ENCODE results near the gene EHD3.
A peak's percentile ranks its signal among the peaks of the same experiment; 100 is the strongest.

EHD3 gene

GRCh38 chr2:31267437-31268120 lies 33.6 kb downstream of the EHD3 start:
- TF ChIP-seq GLIS3 (CRISPR knock-in tag; IDR thresholded peaks at IDR 0.05), result no peak
- no peak for TF ChIP-seq PATZ1 (CRISPR knock-in tag; IDR thresholded peaks at IDR 0.05; ENCODE audit: borderline replicate concordance)
- no peak for TF ChIP-seq SNAI2 (CRISPR knock-in tag; IDR thresholded peaks at IDR 0.05)
- no peak for TF ChIP-seq ZC3H10 (CRISPR knock-in tag; IDR thresholded peaks at IDR 0.05)
- no peak for TF ChIP-seq BACH2 (CRISPR knock-in tag; IDR thresholded peaks at IDR 0.05; ENCODE audit: borderline replicate concordance)
- no peak for TF ChIP-seq ZNF565 (CRISPR knock-in tag; conservative IDR thresholded peaks at IDR 0.05; ENCODE audit: low read depth)
- no peak for TF ChIP-seq TCF4 (CRISPR knock-in tag; IDR thresholded peaks at IDR 0.05; ENCODE audit: borderline replicate concordance)
- TF ChIP-seq ISL1 (CRISPR knock-in tag; IDR thresholded peaks at IDR 0.05), result no peak
- no peak for TF ChIP-seq POU6F1 (CRISPR knock-in tag; IDR thresholded peaks at IDR 0.05; ENCODE audit: borderline replicate concordance, low read depth)
- no peak for TF ChIP-seq TSHZ2 (CRISPR knock-in tag; IDR thresholded peaks at IDR 0.05)
- no peak for TF ChIP-seq OSR1 (CRISPR knock-in tag; IDR thresholded peaks at IDR 0.05)
- ATAC-seq, result no peak

GRCh38 chr2:31268344-31268743 lies 34.4 kb downstream of the EHD3 start:
- peak; percentile 6; the same call in 1 of the 3 replicates for ATAC-seq
- TF ChIP-seq GLIS3 (CRISPR knock-in tag; IDR thresholded peaks at IDR 0.05), result no peak
- no peak for TF ChIP-seq POU6F1 (CRISPR knock-in tag; IDR thresholded peaks at IDR 0.05; ENCODE audit: borderline replicate concordance, low read depth)
- TF ChIP-seq CSDC2 (CRISPR knock-in tag; IDR thresholded peaks at IDR 0.05), result no peak
- no peak for TF ChIP-seq RARB (CRISPR knock-in tag; IDR thresholded peaks at IDR 0.05)
- no peak for TF ChIP-seq ESRRG (CRISPR knock-in tag; IDR thresholded peaks at IDR 0.05)
- TF ChIP-seq TOX (CRISPR knock-in tag; IDR thresholded peaks at IDR 0.05; ENCODE audit: borderline replicate concordance), result no peak

GRCh38 chr2:31269087-31269486 lies 35.1 kb downstream of the EHD3 start:
- no peak for TF ChIP-seq ESRRG (CRISPR knock-in tag; IDR thresholded peaks at IDR 0.05)
- TF ChIP-seq BACH2 (CRISPR knock-in tag; IDR thresholded peaks at IDR 0.05; ENCODE audit: borderline replicate concordance), result no peak
- TF ChIP-seq ZNF565 (CRISPR knock-in tag; conservative IDR thresholded peaks at IDR 0.05; ENCODE audit: low read depth), result no peak
- TF ChIP-seq RARB (CRISPR knock-in tag; IDR thresholded peaks at IDR 0.05), result no peak
- TF ChIP-seq ZNF8 (CRISPR knock-in tag; IDR thresholded peaks at IDR 0.05), result no peak
- TF ChIP-seq PATZ1 (CRISPR knock-in tag; IDR thresholded peaks at IDR 0.05; ENCODE audit: borderline replicate concordance), result no peak
- TF ChIP-seq SNAI2 (CRISPR knock-in tag; IDR thresholded peaks at IDR 0.05), result no peak
- TF ChIP-seq ZC3H10 (CRISPR knock-in tag; IDR thresholded peaks at IDR 0.05), result no peak
- TF ChIP-seq TOX (CRISPR knock-in tag; IDR thresholded peaks at IDR 0.05; ENCODE audit: borderline replicate concordance), result no peak
- no peak for TF ChIP-seq TSHZ2 (CRISPR knock-in tag; IDR thresholded peaks at IDR 0.05)
- TF ChIP-seq TCF4 (CRISPR knock-in tag; IDR thresholded peaks at IDR 0.05; ENCODE audit: borderline replicate concordance), result no peak
- no peak for TF ChIP-seq CREB5 (CRISPR knock-in tag; IDR thresholded peaks at IDR 0.05; ENCODE audit: low read depth)
- no peak for TF ChIP-seq GLIS3 (CRISPR knock-in tag; IDR thresholded peaks at IDR 0.05)
- no peak for TF ChIP-seq OSR1 (CRISPR knock-in tag; IDR thresholded peaks at IDR 0.05)
- no peak for TF ChIP-seq ZFP30 (CRISPR knock-in tag; IDR thresholded peaks at IDR 0.05)
- TF ChIP-seq POU6F1 (CRISPR knock-in tag; IDR thresholded peaks at IDR 0.05; ENCODE audit: borderline replicate concordance, low read depth), result no peak
- ATAC-seq, result no peak

All from SK-N-SH treated with all-trans-retinoic acid at 6 μM for 48 hours (cell line).